ENCODE measurements around the gene TSPO2.

TSPO2 gene

DNA sequence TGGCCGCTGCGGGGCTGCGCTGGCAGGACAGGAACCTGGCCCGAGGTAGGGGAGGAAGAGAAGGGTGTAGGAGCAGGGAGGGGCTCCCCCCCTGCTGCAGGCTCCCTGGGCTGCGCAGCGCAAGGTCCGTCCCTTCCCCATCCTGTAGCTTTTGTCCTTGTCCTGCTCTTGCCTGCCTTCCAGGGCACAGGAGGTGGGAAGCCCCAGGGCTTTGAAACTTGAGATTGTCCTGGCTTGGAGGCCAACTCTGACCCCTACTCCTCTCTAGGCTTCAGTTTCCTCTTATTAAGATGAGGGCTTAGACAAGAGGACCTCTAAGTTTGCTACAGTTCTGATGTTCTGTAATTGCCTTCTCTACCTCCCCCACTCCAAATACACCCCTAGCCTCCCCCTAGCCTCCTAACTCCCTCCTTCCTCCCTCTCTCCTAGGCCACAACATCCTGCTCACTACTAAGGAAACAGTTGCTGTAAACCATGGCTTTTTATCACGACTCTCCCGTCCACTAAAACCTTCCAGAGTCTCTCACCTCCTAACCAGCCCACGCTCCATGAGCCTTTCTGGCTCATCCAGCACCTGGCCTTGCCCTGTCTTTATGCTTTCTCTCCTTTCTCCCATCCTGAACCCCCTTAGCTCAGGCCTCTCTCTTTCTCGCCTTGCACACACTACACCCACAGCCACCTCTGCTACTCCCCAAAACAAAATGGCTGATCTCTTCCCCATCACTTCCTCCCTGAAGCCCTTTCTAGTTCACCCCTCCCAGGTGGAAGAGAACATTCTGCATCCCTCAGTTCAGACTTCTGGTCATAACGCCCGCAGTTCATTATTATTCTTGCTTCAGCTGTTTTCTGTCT lies 13.5 kb upstream of the TSPO2 start:
- no peaks in the 10 kb centered on the region for H3K36me3 ChIP-seq (ENCODE audit: control insufficient read depth, insufficient read depth, low read length)
- no peaks in the 10 kb centered on the region for H3K9me3 ChIP-seq (ENCODE audit: control insufficient read depth, low read length)
- peak overlapping the region; percentile 71 for H3K9ac ChIP-seq
- peak overlapping the region; percentile 69 for H3K27ac ChIP-seq
- peaks cover 10% of the 10 kb centered on the region for H3K4me1 ChIP-seq
- TF ChIP-seq, protein P1, sequence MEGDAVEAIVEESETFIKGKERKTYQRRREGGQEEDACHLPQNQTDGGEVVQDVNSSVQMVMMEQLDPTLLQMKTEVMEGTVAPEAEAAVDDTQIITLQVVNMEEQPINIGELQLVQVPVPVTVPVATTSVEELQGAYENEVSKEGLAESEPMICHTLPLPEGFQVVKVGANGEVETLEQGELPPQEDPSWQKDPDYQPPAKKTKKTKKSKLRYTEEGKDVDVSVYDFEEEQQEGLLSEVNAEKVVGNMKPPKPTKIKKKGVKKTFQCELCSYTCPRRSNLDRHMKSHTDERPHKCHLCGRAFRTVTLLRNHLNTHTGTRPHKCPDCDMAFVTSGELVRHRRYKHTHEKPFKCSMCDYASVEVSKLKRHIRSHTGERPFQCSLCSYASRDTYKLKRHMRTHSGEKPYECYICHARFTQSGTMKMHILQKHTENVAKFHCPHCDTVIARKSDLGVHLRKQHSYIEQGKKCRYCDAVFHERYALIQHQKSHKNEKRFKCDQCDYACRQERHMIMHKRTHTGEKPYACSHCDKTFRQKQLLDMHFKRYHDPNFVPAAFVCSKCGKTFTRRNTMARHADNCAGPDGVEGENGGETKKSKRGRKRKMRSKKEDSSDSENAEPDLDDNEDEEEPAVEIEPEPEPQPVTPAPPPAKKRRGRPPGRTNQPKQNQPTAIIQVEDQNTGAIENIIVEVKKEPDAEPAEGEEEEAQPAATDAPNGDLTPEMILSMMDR (IDR thresholded peaks at IDR 0.05): no peak
- peak overlapping the region; percentile 56 for H3K4me3 ChIP-seq (ENCODE audit: low read depth, low read length)
- peak overlapping the region; percentile 74 for H3K4me2 ChIP-seq (ENCODE audit: low read length)
- no peaks in the 10 kb centered on the region for H3K79me2 ChIP-seq
- H2AFZ ChIP-seq: peak overlapping the region; percentile 100
- no peaks in the 10 kb centered on the region for H3K27me3 ChIP-seq (ENCODE audit: control insufficient read depth, insufficient read depth, low read length)

DNA sequence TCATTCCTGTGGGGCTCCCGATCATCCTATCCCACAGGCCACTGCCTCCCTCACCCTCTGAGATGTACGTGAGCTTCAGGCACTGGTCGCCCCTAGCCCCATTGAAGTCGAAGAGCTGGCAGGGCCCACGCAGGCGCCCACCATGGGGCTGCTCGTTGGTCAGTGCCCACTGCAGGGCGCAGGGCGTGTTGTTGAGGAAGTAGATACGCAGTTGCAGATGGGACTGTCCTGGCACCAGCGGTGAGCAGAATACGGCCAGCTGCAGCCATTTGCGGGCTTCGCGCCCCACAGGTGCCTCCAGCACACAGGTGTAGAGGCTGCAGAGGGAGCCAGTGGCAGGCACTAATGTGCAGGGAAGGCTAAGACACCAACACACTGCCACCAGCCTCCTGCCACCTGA lies 9.4 kb upstream of the TSPO2 start:
- Histone ChIP-seq H3K79me2 (no peaks in the 10 kb centered on the region), H3K27me3 (ENCODE audit: control insufficient read depth, insufficient read depth, low read length) (no peaks in the 10 kb centered on the region), H3K9me3 (ENCODE audit: control insufficient read depth, low read length) (no peaks in the 10 kb centered on the region), H3K4me1 (peaks cover 6% of the 10 kb centered on the region), H2AFZ (no peak overlapping the region), H3K9ac (no peak overlapping the region), H3K27ac (no peak overlapping the region), H3K36me3 (ENCODE audit: control insufficient read depth, insufficient read depth, low read length) (no peaks in the 10 kb centered on the region), H3K4me2 (ENCODE audit: low read length) (no peak overlapping the region), H3K4me3 (ENCODE audit: low read depth, low read length) (no peak overlapping the region)
- TF ChIP-seq, protein P1 (IDR thresholded peaks at IDR 0.05): no peak

DNA sequence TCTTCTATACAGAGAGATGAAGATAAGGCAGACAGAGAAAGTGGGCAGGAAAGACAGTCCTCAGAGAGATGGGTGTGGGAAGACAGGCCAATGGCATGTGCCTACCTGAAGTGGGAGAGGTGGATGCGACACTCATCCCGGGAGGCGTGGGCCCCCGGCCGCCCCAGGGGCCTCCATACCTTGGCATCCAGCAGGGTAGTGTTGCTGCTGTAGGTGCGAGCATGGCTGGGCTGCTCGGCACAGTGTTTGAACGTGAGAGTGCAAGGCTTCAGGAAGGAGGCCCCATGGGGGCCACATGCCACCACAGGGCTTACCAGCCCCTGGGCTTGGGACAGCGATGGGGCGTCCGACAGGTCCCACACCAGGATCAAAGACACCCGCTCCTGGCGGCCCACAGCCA lies 8.5 kb upstream of the TSPO2 start:
- Histone ChIP-seq H3K27ac (no peak overlapping the region), H3K9me3 (ENCODE audit: control insufficient read depth, low read length) (no peaks in the 10 kb centered on the region), H2AFZ (no peak overlapping the region), H3K36me3 (ENCODE audit: control insufficient read depth, insufficient read depth, low read length) (no peaks in the 10 kb centered on the region), H3K4me2 (ENCODE audit: low read length) (no peak overlapping the region), H3K79me2 (no peaks in the 10 kb centered on the region), H3K4me3 (ENCODE audit: low read depth, low read length) (no peak overlapping the region), H3K9ac (no peak overlapping the region), H3K4me1 (no peaks in the 10 kb centered on the region), H3K27me3 (ENCODE audit: control insufficient read depth, insufficient read depth, low read length) (no peaks in the 10 kb centered on the region)
- TF ChIP-seq, protein P1 (IDR thresholded peaks at IDR 0.05): no peak

DNA sequence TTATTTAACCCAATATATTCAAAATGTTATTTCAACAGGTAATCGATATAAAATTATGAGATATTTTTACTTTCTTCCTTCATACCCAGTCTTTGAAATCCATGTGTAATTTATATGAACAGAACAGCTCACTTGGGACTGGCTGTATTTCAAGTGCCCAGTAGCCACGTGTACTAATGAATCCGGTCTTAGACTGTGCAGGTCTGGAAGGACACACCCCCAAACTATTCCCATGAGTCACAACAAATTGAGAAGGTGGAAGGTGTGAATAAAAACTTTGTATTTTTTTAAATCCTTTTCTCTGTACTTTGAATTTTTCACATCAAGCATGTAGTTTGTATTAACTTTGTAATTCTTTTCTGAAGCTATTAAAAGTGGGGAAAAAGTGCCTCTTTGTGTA lies 6.1 kb upstream of the TSPO2 start:
- no peaks in the 10 kb centered on the region for H3K27me3 ChIP-seq (ENCODE audit: control insufficient read depth, insufficient read depth, low read length)
- H3K4me1 ChIP-seq: no peaks in the 10 kb centered on the region
- H3K9me3 ChIP-seq (ENCODE audit: control insufficient read depth, low read length): no peaks in the 10 kb centered on the region
- H3K4me3 ChIP-seq (ENCODE audit: low read depth, low read length): no peak overlapping the region
- H3K9ac ChIP-seq: no peak overlapping the region
- H3K27ac ChIP-seq: no peak overlapping the region
- no peak overlapping the region for H3K4me2 ChIP-seq (ENCODE audit: low read length)
- no peak overlapping the region for H2AFZ ChIP-seq
- H3K79me2 ChIP-seq: no peaks in the 10 kb centered on the region
- no peaks in the 10 kb centered on the region for H3K36me3 ChIP-seq (ENCODE audit: control insufficient read depth, insufficient read depth, low read length)
- TF ChIP-seq, protein P1 (IDR thresholded peaks at IDR 0.05): no peak

GRCh38 chr6:41036601-41037000 lies 5.7 kb upstream of the TSPO2 start:
- H3K4me3 ChIP-seq (ENCODE audit: low read depth, low read length): no peak overlapping the region
- no peak overlapping the region for H3K4me2 ChIP-seq (ENCODE audit: low read length)
- no peaks in the 10 kb centered on the region for H3K4me1 ChIP-seq
- no peak overlapping the region for H3K9ac ChIP-seq
- H2AFZ ChIP-seq: no peak overlapping the region
- no peak overlapping the region for H3K27ac ChIP-seq
- TF ChIP-seq, protein P1 (IDR thresholded peaks at IDR 0.05): no peak
- no peaks in the 10 kb centered on the region for H3K36me3 ChIP-seq (ENCODE audit: control insufficient read depth, insufficient read depth, low read length)
- no peaks in the 10 kb centered on the region for H3K79me2 ChIP-seq
- H3K9me3 ChIP-seq (ENCODE audit: control insufficient read depth, low read length): no peaks in the 10 kb centered on the region
- no peaks in the 10 kb centered on the region for H3K27me3 ChIP-seq (ENCODE audit: control insufficient read depth, insufficient read depth, low read length)
